ENCODE results near the gene ARHGAP23.

ARHGAP23 gene

GRCh38 chr17:38458521-38458920, 30.3 kb downstream of the ARHGAP23 start:
- ATAC-seq = no peak
- TF ChIP-seq BACH2 (CRISPR knock-in tag; IDR thresholded peaks at IDR 0.05; ENCODE audit: borderline replicate concordance) (no peak), SNAI2 (CRISPR knock-in tag; IDR thresholded peaks at IDR 0.05) (no peak), ISL1 (CRISPR knock-in tag; IDR thresholded peaks at IDR 0.05) (no peak), ZC3H10 (CRISPR knock-in tag; IDR thresholded peaks at IDR 0.05) (no peak), CREB5 (CRISPR knock-in tag; IDR thresholded peaks at IDR 0.05; ENCODE audit: low read depth) (no peak)

GRCh38 chr17:38459567-38459966, 31.3 kb downstream of the ARHGAP23 start:
- TF ChIP-seq ZNF565 (CRISPR knock-in tag; conservative IDR thresholded peaks at IDR 0.05; ENCODE audit: low read depth) (no peak), ZNF70 (CRISPR knock-in tag; IDR thresholded peaks at IDR 0.05) (no peak), TOX (CRISPR knock-in tag; IDR thresholded peaks at IDR 0.05; ENCODE audit: borderline replicate concordance) (no peak), ARNTL (CRISPR knock-in tag; IDR thresholded peaks at IDR 0.05; ENCODE audit: borderline replicate concordance, low read depth) (no peak), CSDC2 (CRISPR knock-in tag; IDR thresholded peaks at IDR 0.05) (no peak), ZFP3 (CRISPR knock-in tag; IDR thresholded peaks at IDR 0.05) (no peak), BACH2 (CRISPR knock-in tag; IDR thresholded peaks at IDR 0.05; ENCODE audit: borderline replicate concordance) (no peak), TCF4 (CRISPR knock-in tag; IDR thresholded peaks at IDR 0.05; ENCODE audit: borderline replicate concordance) (no peak), OSR1 (CRISPR knock-in tag; IDR thresholded peaks at IDR 0.05) (no peak), POU6F1 (CRISPR knock-in tag; IDR thresholded peaks at IDR 0.05; ENCODE audit: borderline replicate concordance, low read depth) (no peak), PPARA (CRISPR knock-in tag; IDR thresholded peaks at IDR 0.05; ENCODE audit: borderline replicate concordance) (no peak), ZNF8 (CRISPR knock-in tag; IDR thresholded peaks at IDR 0.05) (no peak), GLIS3 (CRISPR knock-in tag; IDR thresholded peaks at IDR 0.05) (no peak), ZFP30 (CRISPR knock-in tag; IDR thresholded peaks at IDR 0.05) (no peak)
- ATAC-seq = no peak

- TF ChIP-seq RARB (CRISPR knock-in tag; IDR thresholded peaks at IDR 0.05) = no peak
- TF ChIP-seq PPARA (CRISPR knock-in tag; IDR thresholded peaks at IDR 0.05; ENCODE audit: borderline replicate concordance) = no peak
- no peak for TF ChIP-seq ZFP3 (CRISPR knock-in tag; IDR thresholded peaks at IDR 0.05)
- TF ChIP-seq, protein P1, sequence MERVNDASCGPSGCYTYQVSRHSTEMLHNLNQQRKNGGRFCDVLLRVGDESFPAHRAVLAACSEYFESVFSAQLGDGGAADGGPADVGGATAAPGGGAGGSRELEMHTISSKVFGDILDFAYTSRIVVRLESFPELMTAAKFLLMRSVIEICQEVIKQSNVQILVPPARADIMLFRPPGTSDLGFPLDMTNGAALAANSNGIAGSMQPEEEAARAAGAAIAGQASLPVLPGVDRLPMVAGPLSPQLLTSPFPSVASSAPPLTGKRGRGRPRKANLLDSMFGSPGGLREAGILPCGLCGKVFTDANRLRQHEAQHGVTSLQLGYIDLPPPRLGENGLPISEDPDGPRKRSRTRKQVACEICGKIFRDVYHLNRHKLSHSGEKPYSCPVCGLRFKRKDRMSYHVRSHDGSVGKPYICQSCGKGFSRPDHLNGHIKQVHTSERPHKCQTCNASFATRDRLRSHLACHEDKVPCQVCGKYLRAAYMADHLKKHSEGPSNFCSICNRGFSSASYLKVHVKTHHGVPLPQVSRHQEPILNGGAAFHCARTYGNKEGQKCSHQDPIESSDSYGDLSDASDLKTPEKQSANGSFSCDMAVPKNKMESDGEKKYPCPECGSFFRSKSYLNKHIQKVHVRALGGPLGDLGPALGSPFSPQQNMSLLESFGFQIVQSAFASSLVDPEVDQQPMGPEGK (CRISPR knock-in tag; IDR thresholded peaks at IDR 0.05; ENCODE audit: borderline replicate concordance) = no peak
- no peak for TF ChIP-seq BACH2 (CRISPR knock-in tag; IDR thresholded peaks at IDR 0.05; ENCODE audit: borderline replicate concordance)
- TF ChIP-seq ZFP30 (CRISPR knock-in tag; IDR thresholded peaks at IDR 0.05) = no peak
- no peak for TF ChIP-seq SNAI2 (CRISPR knock-in tag; IDR thresholded peaks at IDR 0.05)
- TF ChIP-seq, protein P2, sequence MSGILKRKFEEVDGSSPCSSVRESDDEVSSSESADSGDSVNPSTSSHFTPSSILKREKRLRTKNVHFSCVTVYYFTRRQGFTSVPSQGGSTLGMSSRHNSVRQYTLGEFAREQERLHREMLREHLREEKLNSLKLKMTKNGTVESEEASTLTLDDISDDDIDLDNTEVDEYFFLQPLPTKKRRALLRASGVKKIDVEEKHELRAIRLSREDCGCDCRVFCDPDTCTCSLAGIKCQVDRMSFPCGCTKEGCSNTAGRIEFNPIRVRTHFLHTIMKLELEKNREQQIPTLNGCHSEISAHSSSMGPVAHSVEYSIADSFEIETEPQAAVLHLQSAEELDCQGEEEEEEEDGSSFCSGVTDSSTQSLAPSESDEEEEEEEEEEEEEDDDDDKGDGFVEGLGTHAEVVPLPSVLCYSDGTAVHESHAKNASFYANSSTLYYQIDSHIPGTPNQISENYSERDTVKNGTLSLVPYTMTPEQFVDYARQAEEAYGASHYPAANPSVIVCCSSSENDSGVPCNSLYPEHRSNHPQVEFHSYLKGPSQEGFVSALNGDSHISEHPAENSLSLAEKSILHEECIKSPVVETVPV (CRISPR knock-in tag; IDR thresholded peaks at IDR 0.05) = no peak
Measured at GRCh38 chr17:38460082-38460715, 31.9 kb downstream of the ARHGAP23 start.

DNA sequence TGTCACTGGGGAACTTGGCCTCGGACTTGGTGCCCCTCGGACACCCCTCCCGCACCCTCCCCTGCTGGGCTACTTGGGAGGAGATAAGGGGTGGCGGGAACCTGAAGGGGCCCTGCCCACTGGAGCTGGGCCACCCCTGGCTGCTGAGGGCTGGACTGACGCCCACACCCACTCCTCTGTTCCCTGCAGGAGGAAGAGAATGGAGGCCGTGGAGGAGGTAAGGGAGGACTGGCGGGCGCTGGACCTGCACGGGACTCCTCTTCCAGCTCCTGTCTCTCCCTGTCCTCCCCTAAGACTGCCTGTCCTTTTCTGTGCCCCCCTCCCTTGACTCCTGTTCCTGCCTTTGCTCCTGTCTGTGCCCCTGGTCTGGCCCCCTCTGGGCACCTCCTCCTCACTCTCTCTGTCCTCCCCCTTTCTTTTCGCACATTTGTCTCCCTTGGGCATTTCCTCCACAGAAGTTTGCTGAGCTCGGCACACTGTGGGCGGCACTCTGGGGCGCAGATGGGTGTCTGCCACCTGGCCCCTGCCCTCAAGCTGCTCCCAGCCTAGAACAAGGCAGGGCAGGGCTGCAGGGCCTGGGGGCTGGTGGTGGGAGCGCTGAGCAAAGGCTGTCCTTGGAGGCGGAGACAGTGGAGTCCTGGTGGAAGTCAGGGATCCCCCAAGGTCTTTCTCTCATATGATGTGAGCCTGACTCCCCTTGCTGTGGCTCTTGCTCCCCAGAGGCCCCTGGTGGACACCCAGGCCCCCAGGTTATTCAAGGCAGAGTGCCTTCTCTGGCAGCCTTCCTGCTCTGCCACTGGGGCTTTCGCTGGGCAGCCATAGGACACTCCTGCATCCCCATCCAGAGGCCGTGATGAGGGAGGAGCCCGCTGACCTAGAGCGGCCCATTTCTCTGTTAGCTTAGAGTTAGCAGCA, 32.7 kb downstream of the ARHGAP23 start:
- no peak for ATAC-seq
- TF ChIP-seq SNAI2 (CRISPR knock-in tag; IDR thresholded peaks at IDR 0.05) (no peak), TCF4 (CRISPR knock-in tag; IDR thresholded peaks at IDR 0.05; ENCODE audit: borderline replicate concordance) (no peak), ZFP3 (CRISPR knock-in tag; IDR thresholded peaks at IDR 0.05) (no peak), ZFP30 (CRISPR knock-in tag; IDR thresholded peaks at IDR 0.05) (no peak)

More at GRCh38 chr17:38460082-38460715, 31.9 kb downstream of the ARHGAP23 start:
- no peak for ATAC-seq

All from SK-N-SH treated with all-trans-retinoic acid at 6 μM for 48 hours (cell line).